H9 (cell line): ENCODE measurements around the gene SEC14L5. TPM values are rescaled to one million over a fixed set of nuclear protein-coding genes. Genes with fewer than 3 reads are reported as not detected.

Experiments
- DNase-seq: peaks from one replicate; pipeline ENCODE4 v3.0.0-alpha.2; 2017
- H2AFZ ChIP-seq: one replicate; pipeline ENCODE4 v1.6.1; 2013; ENCODE audit warnings: mild to moderate bottlenecking, low read length, control low read depth, moderate library complexity
- H2AK5ac ChIP-seq: 2 replicates; pipeline ENCODE4 v1.6.1; 2013; ENCODE audit warnings: low read length, control low read depth, mixed read lengths; ENCODE audit not compliant: insufficient read length
- H2BK120ac ChIP-seq: one replicate; pipeline ENCODE4 v1.6.1; 2013; ENCODE audit warnings: low read depth, mild to moderate bottlenecking, low read length, control low read depth, inconsistent platforms; ENCODE audit not compliant: poor library complexity, severe bottlenecking
- H2BK12ac ChIP-seq: 2 replicates; pipeline ENCODE4 v1.6.1; 2013; ENCODE audit warnings: low read length, control low read depth, mixed read lengths, low read depth; ENCODE audit not compliant: insufficient read length
- H2BK15ac ChIP-seq: 2 replicates; pipeline ENCODE4 v1.6.1; 2013; ENCODE audit warnings: low read depth, low read length, control low read depth
- H2BK20ac ChIP-seq: one replicate; pipeline ENCODE4 v1.6.1; 2013; ENCODE audit warnings: low read depth, mild to moderate bottlenecking, low read length, control low read depth, inconsistent platforms; ENCODE audit not compliant: poor library complexity, severe bottlenecking
- H2BK5ac ChIP-seq: 2 replicates; pipeline ENCODE4 v1.6.1; 2013; ENCODE audit warnings: low read length, control low read depth, mixed read lengths; ENCODE audit not compliant: insufficient read length
- H3K14ac ChIP-seq: 2 replicates; pipeline ENCODE4 v1.6.1; 2013; ENCODE audit warnings: low read length, control low read depth; ENCODE audit not compliant: insufficient read depth
- H3K18ac ChIP-seq: 2 replicates; pipeline ENCODE4 v1.6.1; 2013; ENCODE audit warnings: low read depth, mild to moderate bottlenecking, mixed read lengths, low read length, control low read depth; ENCODE audit not compliant: insufficient read length
- H3K23ac ChIP-seq: 2 replicates; pipeline ENCODE4 v1.6.1; 2013; ENCODE audit warnings: low read length, control low read depth, mixed read lengths, low read depth; ENCODE audit not compliant: insufficient read length
- H3K23me2 ChIP-seq: 2 replicates; pipeline ENCODE4 v1.6.1; 2013; ENCODE audit warnings: low read depth, mild to moderate bottlenecking, mixed read lengths, low read length, control low read depth; ENCODE audit not compliant: insufficient read length, poor library complexity, severe bottlenecking
- H3K27ac ChIP-seq: 2 replicates; pipeline ENCODE4 v1.5.1; 2013; ENCODE audit warnings: low read length, control low read depth, mixed read lengths, low read depth; ENCODE audit not compliant: insufficient read length
- H3K27me3 ChIP-seq: 2 replicates; pipeline ENCODE4 v1.6.1; 2013; ENCODE audit warnings: low read length, control low read depth, inconsistent platforms; ENCODE audit not compliant: insufficient read depth
- H3K4ac ChIP-seq: 2 replicates; pipeline ENCODE4 v1.6.1; 2013; ENCODE audit warnings: low read depth, mild to moderate bottlenecking, control low read depth, inconsistent platforms, low read length, moderate library complexity
- H3K4me1 ChIP-seq: 2 replicates; pipeline ENCODE4 v1.6.1; 2013; ENCODE audit warnings: low read length, control low read depth, inconsistent platforms; ENCODE audit not compliant: insufficient read depth
- H3K4me2 ChIP-seq: 2 replicates; pipeline ENCODE4 v1.6.1; 2013; ENCODE audit warnings: low read length, control low read depth, mixed read lengths; ENCODE audit not compliant: insufficient read length, insufficient read depth
- H3K56ac ChIP-seq: 2 replicates; pipeline ENCODE4 v1.6.1; 2013; ENCODE audit warnings: low read depth, mild to moderate bottlenecking, mixed read lengths, low read length, control low read depth; ENCODE audit not compliant: insufficient read length
- H3K79me1 ChIP-seq: 2 replicates; pipeline ENCODE4 v1.6.1; 2013; ENCODE audit warnings: low read depth, mild to moderate bottlenecking, moderate library complexity, low read length, control low read depth, inconsistent platforms; ENCODE audit not compliant: insufficient read depth, poor library complexity, severe bottlenecking
- H3K79me2 ChIP-seq: 2 replicates; pipeline ENCODE4 v1.6.1; 2013; ENCODE audit warnings: low read length, control low read depth, inconsistent platforms; ENCODE audit not compliant: insufficient read depth
- H3K9ac ChIP-seq: 2 replicates; pipeline ENCODE4 v1.6.1; 2013; ENCODE audit warnings: low read length, control low read depth, mixed read lengths; ENCODE audit not compliant: insufficient read length; ENCODE audit errors: extremely low read depth
- H3K9me3 ChIP-seq: one replicate; pipeline ENCODE4 v1.6.1; 2013; ENCODE audit warnings: low read depth, low read length, inconsistent platforms; ENCODE audit not compliant: control insufficient read depth
- H3T11ph ChIP-seq: one replicate; pipeline ENCODE4 v1.6.1; 2013; ENCODE audit warnings: mild to moderate bottlenecking, low read length, control low read depth, inconsistent platforms
- H4K20me1 ChIP-seq: one replicate; pipeline ENCODE4 v1.6.1; 2013; ENCODE audit not compliant: control insufficient read depth, insufficient read length, insufficient read depth
- H4K5ac ChIP-seq: 2 replicates; pipeline ENCODE4 v1.6.1; 2013; ENCODE audit warnings: low read depth, mild to moderate bottlenecking, mixed read lengths, low read length, control low read depth; ENCODE audit not compliant: insufficient read length
- H4K8ac ChIP-seq: replicated peaks from 2 replicates; pipeline ENCODE4 v1.6.1; 2013; ENCODE audit warnings: low read length, control low read depth, mixed read lengths, low read depth; ENCODE audit not compliant: insufficient read length
- H4K91ac ChIP-seq: 2 replicates; pipeline ENCODE4 v1.6.1; 2013; ENCODE audit warnings: low read depth, mild to moderate bottlenecking, moderate library complexity, mixed read lengths, low read length, control low read depth; ENCODE audit not compliant: insufficient read length
- H3K27ac Mint-ChIP-seq, 3 experiments: 2 replicates in 2 of 3; 3 replicates in 1 of 3; pipeline ENCODE4 v1.8.0; 2020 to 2021; ENCODE audit warnings: mixed read lengths in 3 of 3, mild to moderate bottlenecking in 1 of 3, moderate library complexity in 1 of 3
- H3K27me3 Mint-ChIP-seq: 2 replicates; pipeline ENCODE4 v1.8.0; 2021; ENCODE audit warnings: low read depth, mild to moderate bottlenecking, moderate library complexity, mixed read lengths
- H3K36me3 Mint-ChIP-seq, 3 experiments: 2 replicates in 2 of 3; 3 replicates in 1 of 3; pipeline ENCODE4 v1.8.0; 2020 to 2021; ENCODE audit warnings: low read depth in 3 of 3, mixed read lengths in 3 of 3; ENCODE audit not compliant: insufficient read depth in 1 of 3
- H3K4me1 Mint-ChIP-seq, 2 experiments: 2 replicates each; pipeline ENCODE4 v1.8.0; 2020; ENCODE audit warnings: mixed read lengths in 2 of 2
- H3K4me3 Mint-ChIP-seq, 2 experiments: 2 replicates in 1 of 2; 3 replicates in 1 of 2; pipeline ENCODE4 v1.8.0; 2020 to 2021; ENCODE audit warnings: mild to moderate bottlenecking in 2 of 2, mixed read lengths in 2 of 2, moderate library complexity in 1 of 2
- H3K9me3 Mint-ChIP-seq, 2 experiments: 2 replicates in 1 of 2; 3 replicates in 1 of 2; pipeline ENCODE4 v1.8.0; 2020; ENCODE audit warnings: mild to moderate bottlenecking in 2 of 2, mixed read lengths in 2 of 2, moderate library complexity in 1 of 2
- WGBS: extraction: QIAGEN DNeasy Blood & Tissue Kit; methylation state at CpG from one replicate; pipeline ENCODE4 v1.1.7; 2013; ENCODE audit warnings: missing lambda C conversion rate, low lambda C conversion rate, mixed read lengths; ENCODE audit not compliant: insufficient read length; ENCODE audit errors: extremely low coverage; 5-methylcytosine and 5-hydroxymethylcytosine counted together
- total RNA-seq: library from RNA; stranded (reverse); gene quantifications from 2 replicates; pipeline ENCODE4 v1.2.1, GENCODE V29; 2021
- TF ChIP-seq, protein P1 (sequence below): fragments of 200-600 bp; sonication (generic); conservative IDR thresholded peaks from 3 replicates; pipeline ENCODE4 v1.8.0; 2021; ENCODE audit warnings: antibody characterized with exemption, mild to moderate bottlenecking

SEC14L5 gene
- total RNA-seq, 1 experiment from 2014 or later: 4.1 TPM

DNA sequence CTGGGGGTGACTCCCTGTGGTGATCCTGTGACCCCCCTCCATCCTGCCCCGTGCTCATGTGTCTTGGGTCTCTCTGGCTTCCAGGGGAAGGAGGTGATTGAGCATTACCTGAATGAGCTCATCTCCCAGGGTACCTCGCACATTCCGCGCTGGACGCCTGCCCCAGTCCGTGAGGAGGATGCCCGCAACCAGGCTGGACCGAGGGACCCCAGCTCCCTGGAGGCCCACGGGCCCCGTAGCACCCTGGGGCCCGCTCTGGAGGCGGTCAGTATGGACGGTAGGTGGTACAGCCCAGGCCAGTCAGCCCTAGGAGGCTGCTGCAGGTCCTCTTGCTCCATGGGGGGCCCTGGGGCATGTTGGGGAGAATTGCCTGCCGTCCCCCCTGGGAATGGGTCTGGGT is 33.6 kb downstream of the SEC14L5 start:
- no peak overlapping the region for H2BK15ac ChIP-seq
- H3K4me1 Mint-ChIP-seq: peaks cover 0 to 10% of the 10 kb centered on the region in 2 experiments; a peak in 3 of 4 replicates
- peaks cover 0 to 3% (median 2%) of the 10 kb centered on the region in 3 experiments; a peak in 4 of 7 replicates for H3K36me3 Mint-ChIP-seq
- no peak overlapping the region for H2AFZ ChIP-seq
- H3K56ac ChIP-seq: no peak overlapping the region
- no peak overlapping the region for H3K4me3 Mint-ChIP-seq
- H3K27ac ChIP-seq: no peak overlapping the region
- H3K9ac ChIP-seq: no peak overlapping the region
- H4K8ac ChIP-seq: no peak overlapping the region
- H3K4me1 ChIP-seq: no peaks in the 10 kb centered on the region
- H3T11ph ChIP-seq: no peak overlapping the region
- WGBS: no CpG with 5 or more reads among the region's 14 CpGs
- TF ChIP-seq, protein P1, sequence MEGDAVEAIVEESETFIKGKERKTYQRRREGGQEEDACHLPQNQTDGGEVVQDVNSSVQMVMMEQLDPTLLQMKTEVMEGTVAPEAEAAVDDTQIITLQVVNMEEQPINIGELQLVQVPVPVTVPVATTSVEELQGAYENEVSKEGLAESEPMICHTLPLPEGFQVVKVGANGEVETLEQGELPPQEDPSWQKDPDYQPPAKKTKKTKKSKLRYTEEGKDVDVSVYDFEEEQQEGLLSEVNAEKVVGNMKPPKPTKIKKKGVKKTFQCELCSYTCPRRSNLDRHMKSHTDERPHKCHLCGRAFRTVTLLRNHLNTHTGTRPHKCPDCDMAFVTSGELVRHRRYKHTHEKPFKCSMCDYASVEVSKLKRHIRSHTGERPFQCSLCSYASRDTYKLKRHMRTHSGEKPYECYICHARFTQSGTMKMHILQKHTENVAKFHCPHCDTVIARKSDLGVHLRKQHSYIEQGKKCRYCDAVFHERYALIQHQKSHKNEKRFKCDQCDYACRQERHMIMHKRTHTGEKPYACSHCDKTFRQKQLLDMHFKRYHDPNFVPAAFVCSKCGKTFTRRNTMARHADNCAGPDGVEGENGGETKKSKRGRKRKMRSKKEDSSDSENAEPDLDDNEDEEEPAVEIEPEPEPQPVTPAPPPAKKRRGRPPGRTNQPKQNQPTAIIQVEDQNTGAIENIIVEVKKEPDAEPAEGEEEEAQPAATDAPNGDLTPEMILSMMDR: no peak
- H3K9me3 Mint-ChIP-seq: no peaks in the 10 kb centered on the region; a peak in 2 of 5 replicates
- no peak overlapping the region for H2BK5ac ChIP-seq
- no peak overlapping the region for H2AK5ac ChIP-seq
- H3K4ac ChIP-seq: no peak overlapping the region
- no peak overlapping the region for H2BK12ac ChIP-seq
- H3K27me3 ChIP-seq: peaks cover 2% of the 10 kb centered on the region; the same call in 1 of the 2 replicates
- H3K79me2 ChIP-seq: no peaks in the 10 kb centered on the region
- no peak overlapping the region for H4K5ac ChIP-seq
- no peak overlapping the region for H2BK120ac ChIP-seq
- DNase-seq: no peak
- no peak overlapping the region for H3K18ac ChIP-seq
- peaks cover 5% of the 10 kb centered on the region for H3K23me2 ChIP-seq
- no peaks in the 10 kb centered on the region for H3K9me3 ChIP-seq
- no peak overlapping the region for H3K4me2 ChIP-seq
- no peaks in the 10 kb centered on the region for H4K20me1 ChIP-seq
- H3K27me3 Mint-ChIP-seq: peaks cover 30% of the 10 kb centered on the region
- no peak overlapping the region for H3K14ac ChIP-seq
- no peak overlapping the region for H2BK20ac ChIP-seq
- no peaks in the 10 kb centered on the region for H3K79me1 ChIP-seq
- H3K23ac ChIP-seq: no peak overlapping the region
- H3K27ac Mint-ChIP-seq: no peak overlapping the region
- H4K91ac ChIP-seq: no peak overlapping the region
